Thoracic aorta (tissue), 2 donors: ENCODE results near the gene NPC1. TPM values are rescaled to one million over a fixed set of nuclear protein-coding genes. Genes with fewer than 3 reads are reported as not detected.

Source experiments
- ATAC-seq: fragments of 150-250 bp; one replicate; pipeline ENCODE4 v1.8.0; 2017; ENCODE audit warnings: low read depth; ENCODE audit not compliant: insufficient number of reproducible peaks, low FRiP score
- DNase-seq: peaks from one replicate; pipeline ENCODE4 v3.0.0-alpha.2; 2020; ENCODE audit warnings: low spot score
- H3K27ac ChIP-seq, 2 donors: fragments of 200-600 bp; sonication (generic); 1 replicate in 1 of 2; 2 replicates in 1 of 2; pipeline ENCODE4 v1.5.1; 2016; ENCODE audit warnings: mild to moderate bottlenecking in 2 of 2, moderate library complexity in 2 of 2
- H3K27me3 ChIP-seq: fragments of 200-600 bp; sonication (generic); replicated peaks from 2 replicates; pipeline ENCODE4 v1.6.0; 2016; ENCODE audit warnings: mild to moderate bottlenecking; ENCODE audit not compliant: insufficient read depth
- H3K36me3 ChIP-seq: fragments of 200-600 bp; sonication (generic); one replicate; pipeline ENCODE4 v1.5.1; 2016
- H3K4me1 ChIP-seq, 2 donors: fragments of 200-600 bp; sonication (generic); 1 replicate in 1 of 2; 2 replicates in 1 of 2; pipeline versions ENCODE4 v1.5.1 to v1.6.0; 2016; ENCODE audit warnings: low read depth in 2 of 2, mild to moderate bottlenecking in 1 of 2; ENCODE audit not compliant: control insufficient read depth in 1 of 2
- H3K4me3 ChIP-seq: fragments of 200-600 bp; sonication (generic); 2 replicates; pipeline ENCODE4 v1.5.1; 2016; ENCODE audit warnings: mild to moderate bottlenecking
- H3K9me3 ChIP-seq: fragments of 200-600 bp; sonication (generic); 2 replicates; pipeline ENCODE4 v1.5.1; 2016
- total RNA-seq, 2 donors: library from RNA; depleted of rRNA; stranded (reverse); fragments of >200 nt; gene quantifications; one replicate each; pipeline versions ENCODE4 v1.1.0 to v1.2.3, GENCODE V29; 2016
- TF ChIP-seq, protein P1 (sequence below): fragments of 200-600 bp; sonication (generic); IDR thresholded peaks from one replicate; pipeline ENCODE4 v1.5.1; 2019; ENCODE audit warnings: antibody characterized with exemption

Gene NPC1
- total RNA-seq, result 10 to 100 TPM; 85.6 to 96.7 TPM

DNA sequence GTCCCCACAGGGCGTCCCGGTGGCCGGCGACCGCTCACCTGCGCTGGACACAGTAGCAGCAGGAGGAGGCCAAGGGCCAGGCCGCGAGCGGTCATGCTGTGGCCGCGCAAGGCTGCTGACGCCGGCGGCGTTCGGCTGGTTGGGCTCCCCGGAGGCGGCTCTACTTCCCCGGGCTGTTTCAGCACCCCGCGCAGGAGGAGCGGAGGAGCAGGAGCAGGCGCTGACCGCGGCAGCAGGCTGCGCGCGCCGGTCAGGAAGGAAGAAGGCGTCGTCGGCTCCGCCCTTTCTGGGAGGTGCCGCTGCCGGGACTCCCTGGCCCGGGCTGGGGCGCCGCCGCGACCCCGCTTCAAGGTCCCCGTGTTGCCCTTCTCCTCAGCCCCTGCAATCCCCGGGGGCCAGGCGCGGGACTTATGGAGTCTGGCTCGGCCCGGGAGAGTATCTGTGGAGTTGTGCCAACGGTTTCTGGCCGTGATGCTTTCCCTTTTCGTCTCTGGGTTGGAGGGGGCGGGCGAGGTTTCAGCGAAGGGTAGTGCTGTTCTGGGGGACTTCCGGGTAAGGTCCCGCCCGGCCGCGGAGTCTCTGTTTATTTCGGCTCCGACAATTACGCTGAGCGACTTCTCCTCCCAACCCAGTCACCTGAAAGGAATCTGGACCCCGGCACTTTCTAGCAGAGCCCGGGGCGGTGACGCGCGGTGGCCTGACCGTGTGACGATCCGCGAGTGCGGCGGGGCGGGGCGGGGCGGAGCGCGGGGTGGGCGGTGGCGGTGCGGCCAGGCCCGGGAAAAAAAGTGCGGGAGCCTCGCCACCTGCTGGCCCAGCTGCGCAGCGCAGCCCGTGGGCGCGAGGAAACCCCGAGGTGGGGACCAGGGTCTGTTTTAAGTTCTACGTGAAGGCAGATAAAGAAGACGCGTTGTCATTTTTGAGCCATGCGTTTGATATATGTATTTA is at the start of gene NPC1:
NPC1 (minus strand) TSS at position 258 of the 948 bp plus-strand sequence; CDS start at position 95, 163 bp downstream.
- H3K4me3 ChIP-seq, result peak within 1 kb of the TSS; percentile 85

DNA sequence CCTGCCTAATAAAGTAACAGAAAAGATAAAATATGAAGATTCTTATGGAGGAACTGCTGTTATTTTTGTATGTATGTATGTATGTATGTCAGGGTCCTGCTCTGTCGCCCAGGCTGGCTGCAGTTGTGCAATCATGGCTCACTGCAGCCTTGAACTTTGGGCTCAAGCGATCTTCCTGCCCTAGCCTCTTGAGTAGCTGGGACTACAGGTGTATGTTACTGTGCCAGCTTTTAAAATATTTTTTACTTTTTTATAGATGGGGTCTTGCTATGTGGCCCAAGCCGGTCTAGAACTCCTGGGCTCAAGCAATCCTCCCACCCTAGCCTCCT is 49.7 kb upstream of the NPC1 start:
- Histone ChIP-seq H3K9me3 (no peaks in the 10 kb centered on the region), H3K27me3 (no peaks in the 10 kb centered on the region), H3K27ac (no peak overlapping the region), H3K36me3 (no peaks in the 10 kb centered on the region), H3K4me1 (no peaks in the 10 kb centered on the region), H3K4me3 (no peak overlapping the region)
- no peak for DNase-seq
- TF ChIP-seq, protein P1, sequence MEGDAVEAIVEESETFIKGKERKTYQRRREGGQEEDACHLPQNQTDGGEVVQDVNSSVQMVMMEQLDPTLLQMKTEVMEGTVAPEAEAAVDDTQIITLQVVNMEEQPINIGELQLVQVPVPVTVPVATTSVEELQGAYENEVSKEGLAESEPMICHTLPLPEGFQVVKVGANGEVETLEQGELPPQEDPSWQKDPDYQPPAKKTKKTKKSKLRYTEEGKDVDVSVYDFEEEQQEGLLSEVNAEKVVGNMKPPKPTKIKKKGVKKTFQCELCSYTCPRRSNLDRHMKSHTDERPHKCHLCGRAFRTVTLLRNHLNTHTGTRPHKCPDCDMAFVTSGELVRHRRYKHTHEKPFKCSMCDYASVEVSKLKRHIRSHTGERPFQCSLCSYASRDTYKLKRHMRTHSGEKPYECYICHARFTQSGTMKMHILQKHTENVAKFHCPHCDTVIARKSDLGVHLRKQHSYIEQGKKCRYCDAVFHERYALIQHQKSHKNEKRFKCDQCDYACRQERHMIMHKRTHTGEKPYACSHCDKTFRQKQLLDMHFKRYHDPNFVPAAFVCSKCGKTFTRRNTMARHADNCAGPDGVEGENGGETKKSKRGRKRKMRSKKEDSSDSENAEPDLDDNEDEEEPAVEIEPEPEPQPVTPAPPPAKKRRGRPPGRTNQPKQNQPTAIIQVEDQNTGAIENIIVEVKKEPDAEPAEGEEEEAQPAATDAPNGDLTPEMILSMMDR, result no peak
- ATAC-seq, result no peak

More for the DNA sequence above, at the start of gene NPC1:
- H3K36me3 ChIP-seq, result no peaks in the 10 kb centered on the region
- peaks cover 19 to 36% of the 10 kb centered on the region in 2 donors for H3K4me1 ChIP-seq
- peak; percentile 89 for DNase-seq
- no peaks in the 10 kb centered on the region for H3K27me3 ChIP-seq
- peak; percentile 98 for ATAC-seq
- TF ChIP-seq, protein P1, result peak; percentile 95
- H3K27ac ChIP-seq, result peak within 1 kb of the TSS; percentile 99 to 100
- H3K9me3 ChIP-seq, result no peaks in the 10 kb centered on the region

DNA sequence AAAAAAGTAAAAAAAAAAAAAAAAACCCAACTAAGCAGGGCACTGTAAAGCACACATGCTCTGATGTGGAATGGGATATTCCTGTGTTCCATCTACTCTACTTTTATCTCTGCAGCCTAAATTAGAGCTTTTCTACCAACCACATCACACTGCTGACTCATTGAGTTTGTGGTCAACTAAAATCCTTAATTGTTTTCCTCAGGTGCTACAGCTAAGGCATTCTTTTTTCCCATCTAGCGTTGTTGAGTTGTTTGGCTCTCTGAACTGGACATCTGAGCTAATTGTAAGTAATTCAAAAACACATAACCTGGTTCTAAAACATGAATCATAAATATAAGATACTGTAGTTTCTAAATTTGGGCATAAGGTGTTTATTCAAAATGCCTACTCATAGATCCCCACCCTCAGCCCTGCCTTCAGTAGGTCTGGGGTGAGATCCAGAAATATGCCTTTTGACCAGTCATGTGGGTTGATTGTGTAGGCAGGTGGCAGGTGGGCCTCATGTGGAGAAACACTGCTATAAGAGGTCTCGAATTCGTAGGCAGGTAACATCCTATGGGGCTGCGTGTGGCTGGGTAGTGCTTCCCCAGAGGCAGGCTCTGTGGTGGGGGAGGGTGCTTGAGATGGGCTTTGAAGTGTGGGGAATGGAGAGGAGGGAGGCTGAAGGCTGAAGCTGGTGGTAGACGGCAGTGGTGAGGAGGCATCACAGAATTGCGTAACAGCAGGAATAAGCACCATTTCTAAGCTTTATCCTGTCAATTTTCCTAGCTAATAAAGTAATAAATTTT is 49.2 kb upstream of the NPC1 start:
- no peaks in the 10 kb centered on the region for H3K9me3 ChIP-seq
- DNase-seq (no peak), ATAC-seq (no peak)
- no peaks in the 10 kb centered on the region for H3K27me3 ChIP-seq
- H3K4me3 ChIP-seq, result no peak overlapping the region
- H3K36me3 ChIP-seq, result no peaks in the 10 kb centered on the region
- TF ChIP-seq, protein P1, result no peak
- no peak overlapping the region for H3K27ac ChIP-seq
- H3K4me1 ChIP-seq, result no peaks in the 10 kb centered on the region

DNA sequence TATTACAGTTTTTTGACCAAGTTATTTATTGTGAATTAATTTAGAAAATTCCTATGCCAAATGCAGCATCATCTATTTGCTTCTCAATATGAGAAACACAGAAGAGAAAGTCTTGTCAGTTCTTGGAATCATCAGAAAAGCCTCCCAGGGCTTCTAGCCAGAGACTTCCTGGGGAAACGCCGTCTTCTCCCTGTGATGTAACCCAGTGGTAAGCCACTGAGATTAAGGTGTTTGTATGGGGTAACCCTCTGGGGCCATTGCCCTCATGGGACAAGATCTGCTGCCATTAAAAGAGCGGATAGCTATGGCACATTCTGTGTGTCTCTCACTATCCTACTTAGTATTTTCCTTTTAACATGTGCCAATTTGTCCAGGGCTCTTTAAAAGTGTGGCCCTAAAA is 48.4 kb upstream of the NPC1 start:
- Histone ChIP-seq H3K9me3 (no peaks in the 10 kb centered on the region), H3K36me3 (no peaks in the 10 kb centered on the region), H3K4me1 (no peaks in the 10 kb centered on the region), H3K27ac (no peak overlapping the region), H3K4me3 (no peak overlapping the region), H3K27me3 (no peaks in the 10 kb centered on the region)
- ATAC-seq (no peak), DNase-seq (no peak)
- TF ChIP-seq, protein P1, result no peak

DNA sequence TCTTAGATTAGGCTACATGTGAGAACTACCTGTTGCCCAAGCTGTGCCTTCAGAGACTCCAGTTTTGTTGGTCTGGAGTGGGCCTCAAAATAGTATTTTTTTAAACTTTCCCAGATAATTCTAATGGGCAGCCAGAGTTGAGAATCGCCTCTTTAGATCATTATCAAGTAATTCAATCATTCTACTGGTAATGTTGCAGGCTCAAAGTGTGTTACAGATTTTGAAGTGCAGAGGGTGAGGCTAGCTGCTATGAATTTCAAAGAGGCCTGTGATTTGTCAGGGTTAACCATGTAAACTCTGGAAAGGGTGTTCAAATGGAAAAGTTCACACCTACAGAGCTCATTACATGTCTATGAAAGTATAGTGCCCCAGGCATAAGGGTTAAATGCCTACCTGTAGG is 46.3 kb upstream of the NPC1 start:
- TF ChIP-seq, protein P1, result no peak
- Histone ChIP-seq H3K9me3 (no peaks in the 10 kb centered on the region), H3K36me3 (no peaks in the 10 kb centered on the region), H3K27ac (no peak overlapping the region), H3K27me3 (no peaks in the 10 kb centered on the region), H3K4me3 (no peak overlapping the region), H3K4me1 (peaks cover 0 to 5% of the 10 kb centered on the region in 2 donors)
- no peak for ATAC-seq
- DNase-seq, result no peak
